Measurements from ENCODE around the gene FBXW7. TPM values are rescaled to one million over a fixed set of nuclear protein-coding genes. Genes with fewer than 3 reads are reported as not detected.
A peak's percentile ranks its signal among the peaks of the same experiment; 100 is the strongest.

The FBXW7 gene
- total and polyA plus RNA-seq, 2 of the 13 experiments (the other 11 are each of a cell fraction or from before 2014, with no cell fraction given), result 5.0 to 40.9 TPM

DNA sequence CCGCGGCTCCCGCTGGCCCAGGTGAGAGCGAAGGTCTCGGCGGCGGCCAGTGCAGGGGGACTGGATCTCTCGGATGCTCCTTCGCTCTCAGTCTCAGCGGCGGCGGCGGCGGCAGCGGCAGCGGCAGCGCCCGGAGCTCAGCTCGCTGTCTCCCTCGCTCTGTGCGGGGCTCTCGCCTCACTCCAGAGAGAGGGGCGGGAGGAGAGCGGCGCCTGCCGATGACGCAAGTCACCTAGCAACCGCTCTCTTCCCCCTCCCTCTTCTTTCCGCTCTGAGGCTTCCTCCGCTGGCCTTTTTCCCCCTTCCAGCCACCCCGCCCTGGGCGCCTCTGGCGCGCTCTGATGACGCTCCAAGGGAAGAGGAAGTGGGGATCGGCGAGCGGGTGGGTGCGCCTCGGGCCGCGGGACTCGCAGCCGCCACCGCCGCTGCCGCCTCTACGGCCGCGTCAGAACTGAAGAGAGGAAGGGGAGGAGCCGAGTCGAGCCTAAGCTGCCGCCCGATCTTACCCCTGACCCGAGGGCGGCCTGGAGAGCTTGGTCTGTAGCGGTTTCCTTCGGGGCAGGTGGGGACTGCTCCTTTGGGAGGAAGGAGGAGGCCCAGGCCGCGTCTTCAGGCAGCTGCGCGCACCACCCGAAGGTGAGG is at the start of gene FBXW7 (continued):
- TF ChIP-seq FOXJ3 (CRISPR knock-in tag; IDR thresholded peaks at IDR 0.05; ENCODE audit: borderline replicate concordance), result peak; percentile 54; the same call in 1 of the 2 replicates
- no peak for TF ChIP-seq ZBTB20 (CRISPR knock-in tag; IDR thresholded peaks at IDR 0.05; ENCODE audit: borderline replicate concordance, low read depth)
- peak; percentile 36 for TF ChIP-seq ZEB1 (IDR thresholded peaks at IDR 0.05; ENCODE audit: insufficient replicate concordance, low read depth)
- 0 out of 2 replicates have a peak, but pooled peaks have one; percentile 69 for TF ChIP-seq ZNF766 (CRISPR knock-in tag; IDR thresholded peaks at IDR 0.05; ENCODE audit: borderline replicate concordance)
- TF ChIP-seq, protein P1, sequence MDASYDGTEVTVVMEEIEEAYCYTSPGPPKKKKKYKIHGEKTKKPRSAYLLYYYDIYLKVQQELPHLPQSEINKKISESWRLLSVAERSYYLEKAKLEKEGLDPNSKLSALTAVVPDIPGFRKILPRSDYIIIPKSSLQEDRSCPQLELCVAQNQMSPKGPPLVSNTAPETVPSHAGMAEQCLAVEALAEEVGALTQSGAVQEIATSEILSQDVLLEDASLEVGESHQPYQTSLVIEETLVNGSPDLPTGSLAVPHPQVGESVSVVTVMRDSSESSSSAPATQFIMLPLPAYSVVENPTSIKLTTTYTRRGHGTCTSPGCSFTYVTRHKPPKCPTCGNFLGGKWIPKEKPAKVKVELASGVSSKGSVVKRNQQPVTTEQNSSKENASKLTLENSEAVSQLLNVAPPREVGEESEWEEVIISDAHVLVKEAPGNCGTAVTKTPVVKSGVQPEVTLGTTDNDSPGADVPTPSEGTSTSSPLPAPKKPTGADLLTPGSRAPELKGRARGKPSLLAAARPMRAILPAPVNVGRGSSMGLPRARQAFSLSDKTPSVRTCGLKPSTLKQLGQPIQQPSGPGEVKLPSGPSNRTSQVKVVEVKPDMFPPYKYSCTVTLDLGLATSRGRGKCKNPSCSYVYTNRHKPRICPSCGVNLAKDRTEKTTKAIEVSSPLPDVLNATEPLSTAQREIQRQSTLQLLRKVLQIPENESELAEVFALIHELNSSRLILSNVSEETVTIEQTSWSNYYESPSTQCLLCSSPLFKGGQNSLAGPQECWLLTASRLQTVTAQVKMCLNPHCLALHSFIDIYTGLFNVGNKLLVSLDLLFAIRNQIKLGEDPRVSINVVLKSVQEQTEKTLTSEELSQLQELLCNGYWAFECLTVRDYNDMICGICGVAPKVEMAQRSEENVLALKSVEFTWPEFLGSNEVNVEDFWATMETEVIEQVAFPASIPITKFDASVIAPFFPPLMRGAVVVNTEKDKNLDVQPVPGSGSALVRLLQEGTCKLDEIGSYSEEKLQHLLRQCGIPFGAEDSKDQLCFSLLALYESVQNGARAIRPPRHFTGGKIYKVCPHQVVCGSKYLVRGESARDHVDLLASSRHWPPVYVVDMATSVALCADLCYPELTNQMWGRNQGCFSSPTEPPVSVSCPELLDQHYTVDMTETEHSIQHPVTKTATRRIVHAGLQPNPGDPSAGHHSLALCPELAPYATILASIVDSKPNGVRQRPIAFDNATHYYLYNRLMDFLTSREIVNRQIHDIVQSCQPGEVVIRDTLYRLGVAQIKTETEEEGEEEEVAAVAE (CRISPR knock-in tag; IDR thresholded peaks at IDR 0.05; ENCODE audit: borderline replicate concordance), result peak; percentile 59; the same call in 1 of the 2 replicates
- TF ChIP-seq, protein P2, sequence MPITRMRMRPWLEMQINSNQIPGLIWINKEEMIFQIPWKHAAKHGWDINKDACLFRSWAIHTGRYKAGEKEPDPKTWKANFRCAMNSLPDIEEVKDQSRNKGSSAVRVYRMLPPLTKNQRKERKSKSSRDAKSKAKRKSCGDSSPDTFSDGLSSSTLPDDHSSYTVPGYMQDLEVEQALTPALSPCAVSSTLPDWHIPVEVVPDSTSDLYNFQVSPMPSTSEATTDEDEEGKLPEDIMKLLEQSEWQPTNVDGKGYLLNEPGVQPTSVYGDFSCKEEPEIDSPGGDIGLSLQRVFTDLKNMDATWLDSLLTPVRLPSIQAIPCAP (CRISPR knock-in tag; IDR thresholded peaks at IDR 0.05; ENCODE audit: low read depth), result no peak
- peak; percentile 84 for TF ChIP-seq ZNF234 (CRISPR knock-in tag; conservative IDR thresholded peaks at IDR 0.05)
- TF ChIP-seq, protein P3, sequence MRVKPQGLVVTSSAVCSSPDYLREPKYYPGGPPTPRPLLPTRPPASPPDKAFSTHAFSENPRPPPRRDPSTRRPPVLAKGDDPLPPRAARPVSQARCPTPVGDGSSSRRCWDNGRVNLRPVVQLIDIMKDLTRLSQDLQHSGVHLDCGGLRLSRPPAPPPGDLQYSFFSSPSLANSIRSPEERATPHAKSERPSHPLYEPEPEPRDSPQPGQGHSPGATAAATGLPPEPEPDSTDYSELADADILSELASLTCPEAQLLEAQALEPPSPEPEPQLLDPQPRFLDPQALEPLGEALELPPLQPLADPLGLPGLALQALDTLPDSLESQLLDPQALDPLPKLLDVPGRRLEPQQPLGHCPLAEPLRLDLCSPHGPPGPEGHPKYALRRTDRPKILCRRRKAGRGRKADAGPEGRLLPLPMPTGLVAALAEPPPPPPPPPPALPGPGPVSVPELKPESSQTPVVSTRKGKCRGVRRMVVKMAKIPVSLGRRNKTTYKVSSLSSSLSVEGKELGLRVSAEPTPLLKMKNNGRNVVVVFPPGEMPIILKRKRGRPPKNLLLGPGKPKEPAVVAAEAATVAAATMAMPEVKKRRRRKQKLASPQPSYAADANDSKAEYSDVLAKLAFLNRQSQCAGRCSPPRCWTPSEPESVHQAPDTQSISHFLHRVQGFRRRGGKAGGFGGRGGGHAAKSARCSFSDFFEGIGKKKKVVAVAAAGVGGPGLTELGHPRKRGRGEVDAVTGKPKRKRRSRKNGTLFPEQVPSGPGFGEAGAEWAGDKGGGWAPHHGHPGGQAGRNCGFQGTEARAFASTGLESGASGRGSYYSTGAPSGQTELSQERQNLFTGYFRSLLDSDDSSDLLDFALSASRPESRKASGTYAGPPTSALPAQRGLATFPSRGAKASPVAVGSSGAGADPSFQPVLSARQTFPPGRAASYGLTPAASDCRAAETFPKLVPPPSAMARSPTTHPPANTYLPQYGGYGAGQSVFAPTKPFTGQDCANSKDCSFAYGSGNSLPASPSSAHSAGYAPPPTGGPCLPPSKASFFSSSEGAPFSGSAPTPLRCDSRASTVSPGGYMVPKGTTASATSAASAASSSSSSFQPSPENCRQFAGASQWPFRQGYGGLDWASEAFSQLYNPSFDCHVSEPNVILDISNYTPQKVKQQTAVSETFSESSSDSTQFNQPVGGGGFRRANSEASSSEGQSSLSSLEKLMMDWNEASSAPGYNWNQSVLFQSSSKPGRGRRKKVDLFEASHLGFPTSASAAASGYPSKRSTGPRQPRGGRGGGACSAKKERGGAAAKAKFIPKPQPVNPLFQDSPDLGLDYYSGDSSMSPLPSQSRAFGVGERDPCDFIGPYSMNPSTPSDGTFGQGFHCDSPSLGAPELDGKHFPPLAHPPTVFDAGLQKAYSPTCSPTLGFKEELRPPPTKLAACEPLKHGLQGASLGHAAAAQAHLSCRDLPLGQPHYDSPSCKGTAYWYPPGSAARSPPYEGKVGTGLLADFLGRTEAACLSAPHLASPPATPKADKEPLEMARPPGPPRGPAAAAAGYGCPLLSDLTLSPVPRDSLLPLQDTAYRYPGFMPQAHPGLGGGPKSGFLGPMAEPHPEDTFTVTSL (CRISPR knock-in tag; IDR thresholded peaks at IDR 0.05; ENCODE audit: borderline replicate concordance), result peak; percentile 49; the same call in 1 of the 2 replicates
- TF ChIP-seq NCOA2 (CRISPR knock-in tag; IDR thresholded peaks at IDR 0.05), result peak; percentile 36; the same call in 1 of the 2 replicates
- TF ChIP-seq ZBTB37 (CRISPR knock-in tag; IDR thresholded peaks at IDR 0.05), result no peak
- TF ChIP-seq ZNF451 (CRISPR knock-in tag; IDR thresholded peaks at IDR 0.05), result no peak; the same call in 1 of the 2 replicates
- peak; percentile 34 for TF ChIP-seq THRA (CRISPR knock-in tag; IDR thresholded peaks at IDR 0.05; ENCODE audit: borderline replicate concordance)
- TF ChIP-seq, protein P4, sequence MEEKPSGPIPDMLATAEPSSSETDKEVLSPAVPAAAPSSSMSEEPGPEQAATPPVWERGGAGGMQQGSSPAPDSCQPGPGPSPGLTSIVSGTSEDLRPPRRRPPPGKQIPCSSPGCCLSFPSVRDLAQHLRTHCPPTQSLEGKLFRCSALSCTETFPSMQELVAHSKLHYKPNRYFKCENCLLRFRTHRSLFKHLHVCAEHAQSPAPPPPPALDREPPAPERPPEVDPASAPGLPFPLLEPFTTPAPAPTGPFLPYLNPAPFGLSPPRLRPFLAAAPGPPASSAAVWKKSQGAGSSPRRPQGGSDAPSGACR (CRISPR knock-in tag; IDR thresholded peaks at IDR 0.05), result peak; percentile 77; the same call in 1 of the 2 replicates

Measured in HepG2 (cell line).